Mesothelial cell of epicardium (in vitro differentiated cells): ENCODE measurements around the gene FRY. TPM values are rescaled to one million over a fixed set of nuclear protein-coding genes. Genes with fewer than 3 reads are reported as not detected.

Source experiments
- DNase-seq, 2 experiments: peaks; one replicate each; pipeline ENCODE4 v3.0.0; 2021; ENCODE audit warnings: low spot score in 2 of 2; ENCODE audit not compliant: unreplicated experiment in 2 of 2
- H3K27ac Mint-ChIP-seq: 2 replicates; pipeline ENCODE4 v1.8.0; 2021; ENCODE audit warnings: mixed read lengths
- H3K27me3 Mint-ChIP-seq: 2 replicates; pipeline ENCODE4 v1.8.0; 2021; ENCODE audit warnings: low read depth, mixed read lengths
- H3K36me3 Mint-ChIP-seq: 2 replicates; pipeline ENCODE4 v1.8.0; 2021; ENCODE audit warnings: mixed read lengths
- H3K4me1 Mint-ChIP-seq: 2 replicates; pipeline ENCODE4 v1.8.0; 2021; ENCODE audit warnings: mixed read lengths
- H3K4me3 Mint-ChIP-seq: 2 replicates; pipeline ENCODE4 v1.8.0; 2021; ENCODE audit warnings: mild to moderate bottlenecking, moderate library complexity, mixed read lengths
- H3K9me3 Mint-ChIP-seq: 2 replicates; pipeline ENCODE4 v1.8.0; 2021; ENCODE audit warnings: mixed read lengths
- total RNA-seq: library from RNA; stranded (reverse); gene quantifications from 3 replicates; pipeline ENCODE4 v1.2.1, GENCODE V29; 2021
- TF ChIP-seq, protein P1 (sequence below): fragments of 200-600 bp; sonication (generic); IDR thresholded peaks from one replicate; pipeline ENCODE4 v1.5.0; 2021; ENCODE audit warnings: antibody characterized with exemption; ENCODE audit not compliant: unreplicated experiment

FRY gene
- total RNA-seq, 1 donor from 2014 or later = 18.1 TPM

DNA sequence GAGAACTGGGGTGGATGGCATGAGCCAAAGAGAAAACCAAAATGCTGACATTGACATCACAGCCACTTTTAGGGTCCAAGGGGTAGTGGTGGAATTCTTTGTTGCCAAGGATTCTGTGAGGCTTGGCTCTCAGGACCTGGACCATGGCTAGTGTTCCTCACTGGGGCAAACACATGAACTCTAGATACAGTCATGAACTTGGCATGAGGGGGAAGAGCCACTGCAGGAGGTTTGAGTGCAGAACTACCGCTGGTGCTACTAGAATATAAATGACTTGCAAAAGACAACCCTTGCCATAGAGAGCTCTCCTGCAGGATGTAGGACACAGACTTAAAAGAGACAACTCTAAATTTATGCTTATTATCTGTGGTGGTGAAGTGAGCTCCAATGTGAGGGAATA is 29.8 kb upstream of the FRY start:
- DNase-seq = no peak
- peaks cover 13% of the 10 kb centered on the region for H3K4me1 Mint-ChIP-seq
- no peak overlapping the region for H3K27ac Mint-ChIP-seq
- TF ChIP-seq, protein P1, sequence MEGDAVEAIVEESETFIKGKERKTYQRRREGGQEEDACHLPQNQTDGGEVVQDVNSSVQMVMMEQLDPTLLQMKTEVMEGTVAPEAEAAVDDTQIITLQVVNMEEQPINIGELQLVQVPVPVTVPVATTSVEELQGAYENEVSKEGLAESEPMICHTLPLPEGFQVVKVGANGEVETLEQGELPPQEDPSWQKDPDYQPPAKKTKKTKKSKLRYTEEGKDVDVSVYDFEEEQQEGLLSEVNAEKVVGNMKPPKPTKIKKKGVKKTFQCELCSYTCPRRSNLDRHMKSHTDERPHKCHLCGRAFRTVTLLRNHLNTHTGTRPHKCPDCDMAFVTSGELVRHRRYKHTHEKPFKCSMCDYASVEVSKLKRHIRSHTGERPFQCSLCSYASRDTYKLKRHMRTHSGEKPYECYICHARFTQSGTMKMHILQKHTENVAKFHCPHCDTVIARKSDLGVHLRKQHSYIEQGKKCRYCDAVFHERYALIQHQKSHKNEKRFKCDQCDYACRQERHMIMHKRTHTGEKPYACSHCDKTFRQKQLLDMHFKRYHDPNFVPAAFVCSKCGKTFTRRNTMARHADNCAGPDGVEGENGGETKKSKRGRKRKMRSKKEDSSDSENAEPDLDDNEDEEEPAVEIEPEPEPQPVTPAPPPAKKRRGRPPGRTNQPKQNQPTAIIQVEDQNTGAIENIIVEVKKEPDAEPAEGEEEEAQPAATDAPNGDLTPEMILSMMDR = no peak
- H3K27me3 Mint-ChIP-seq = no peaks in the 10 kb centered on the region
- no peak overlapping the region for H3K4me3 Mint-ChIP-seq
- no peaks in the 10 kb centered on the region for H3K9me3 Mint-ChIP-seq
- no peaks in the 10 kb centered on the region for H3K36me3 Mint-ChIP-seq

- H3K27ac Mint-ChIP-seq = no peak overlapping the region
- DNase-seq = no peak
- no peaks in the 10 kb centered on the region for H3K9me3 Mint-ChIP-seq
- H3K36me3 Mint-ChIP-seq = no peaks in the 10 kb centered on the region
- TF ChIP-seq, protein P1 = no peak
- no peaks in the 10 kb centered on the region for H3K27me3 Mint-ChIP-seq
- no peak overlapping the region for H3K4me3 Mint-ChIP-seq
- peaks cover 8% of the 10 kb centered on the region for H3K4me1 Mint-ChIP-seq
These were observed 28.7 kb upstream of the FRY start for GRCh38 chr13:32002873-32003272.

- DNase-seq = no peak
- peaks cover 8% of the 10 kb centered on the region for H3K4me1 Mint-ChIP-seq
- H3K9me3 Mint-ChIP-seq = no peaks in the 10 kb centered on the region
- no peak overlapping the region for H3K4me3 Mint-ChIP-seq
- TF ChIP-seq, protein P1 = no peak
- no peak overlapping the region for H3K27ac Mint-ChIP-seq
- no peaks in the 10 kb centered on the region for H3K36me3 Mint-ChIP-seq
- no peaks in the 10 kb centered on the region for H3K27me3 Mint-ChIP-seq
These were observed 24.1 kb upstream of the FRY start for GRCh38 chr13:32007494-32007893.

- Mint-ChIP-seq H3K36me3 (no peaks in the 10 kb centered on the region), H3K27ac (no peak overlapping the region), H3K4me3 (no peak overlapping the region), H3K9me3 (no peaks in the 10 kb centered on the region), H3K4me1 (peaks cover 8% of the 10 kb centered on the region), H3K27me3 (no peaks in the 10 kb centered on the region)
- DNase-seq = no peak
- TF ChIP-seq, protein P1 = no peak
These were observed 22.9 kb upstream of the FRY start for GRCh38 chr13:32008518-32009175.

DNA sequence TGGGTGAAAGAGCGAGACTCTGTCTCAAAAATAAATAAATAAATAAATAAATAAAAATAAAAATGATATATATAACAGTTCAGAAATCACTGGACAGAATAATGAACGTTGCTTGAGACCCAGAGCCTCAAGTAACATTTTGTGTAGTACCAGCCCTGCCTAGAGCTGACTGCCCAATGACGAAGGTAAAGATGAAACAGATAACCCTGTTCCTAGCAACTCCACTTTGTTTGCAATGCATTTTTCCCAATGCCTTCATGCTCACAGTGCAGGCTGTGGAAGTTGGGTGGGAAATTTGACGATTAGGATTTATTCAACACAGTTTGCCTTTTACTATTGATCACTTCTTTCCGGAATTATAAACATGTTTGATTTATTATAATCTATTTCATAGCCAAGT is 22.2 kb upstream of the FRY start:
- peaks cover 8% of the 10 kb centered on the region for H3K4me1 Mint-ChIP-seq
- DNase-seq = no peak

More for the DNA sequence above, 22.2 kb upstream of the FRY start:
- Mint-ChIP-seq H3K4me3 (no peak overlapping the region), H3K27ac (no peak overlapping the region), H3K36me3 (no peaks in the 10 kb centered on the region), H3K9me3 (no peaks in the 10 kb centered on the region), H3K27me3 (no peaks in the 10 kb centered on the region)
- TF ChIP-seq, protein P1 = no peak
